Neuronal stem cell (in vitro differentiated cells): ENCODE data around the gene ZNF71.
A peak's percentile ranks its signal among the peaks of the same experiment; 100 is the strongest.

ENCODE experiments used
- DNase-seq: peaks from one replicate; pipeline ENCODE4 v3.0.0-alpha.2; 2013; ENCODE audit warnings: low spot score
- H2AFZ ChIP-seq: one replicate; pipeline ENCODE4 v1.6.1; 2013; ENCODE audit warnings: mild to moderate bottlenecking, low read length, inconsistent platforms
- H2AK5ac ChIP-seq: 2 replicates; pipeline ENCODE4 v1.6.1; 2013; ENCODE audit warnings: low read depth, mild to moderate bottlenecking, inconsistent platforms, low read length, moderate library complexity, mixed read lengths
- H2BK120ac ChIP-seq: 2 replicates; pipeline ENCODE4 v1.6.1; 2013; ENCODE audit warnings: low read depth, mild to moderate bottlenecking, inconsistent platforms, low read length, moderate library complexity, mixed read lengths
- H2BK12ac ChIP-seq: one replicate; pipeline ENCODE4 v1.6.1; 2013; ENCODE audit warnings: low read length, inconsistent platforms
- H2BK15ac ChIP-seq: 2 replicates; pipeline ENCODE4 v1.6.1; 2013; ENCODE audit warnings: mild to moderate bottlenecking, low read length, inconsistent platforms, mixed read lengths
- H2BK5ac ChIP-seq: one replicate; pipeline ENCODE4 v1.6.1; 2013; ENCODE audit warnings: inconsistent platforms, mild to moderate bottlenecking, low read length, moderate library complexity
- H3K14ac ChIP-seq: one replicate; pipeline ENCODE4 v1.6.1; 2013; ENCODE audit warnings: low read length, inconsistent platforms
- H3K18ac ChIP-seq: 2 replicates; pipeline ENCODE4 v1.6.1; 2013; ENCODE audit warnings: low read length, inconsistent platforms
- H3K23ac ChIP-seq: 2 replicates; pipeline ENCODE4 v1.6.1; 2013; ENCODE audit warnings: low read depth, mild to moderate bottlenecking, mixed read lengths, low read length, inconsistent platforms; ENCODE audit not compliant: poor library complexity
- H3K27ac ChIP-seq: replicated peaks from 3 replicates; pipeline ENCODE4 v1.5.1; 2013; ENCODE audit warnings: low read length, inconsistent platforms
- H3K27me3 ChIP-seq, 3 experiments: 2 replicates each; pipeline ENCODE4 v1.6.1; 2013; ENCODE audit warnings: low read length in 3 of 3, mild to moderate bottlenecking in 2 of 3, inconsistent platforms in 1 of 3, low read depth in 1 of 3, mixed read lengths in 1 of 3, moderate library complexity in 1 of 3; ENCODE audit not compliant: control insufficient read depth in 3 of 3, insufficient read depth in 3 of 3
- H3K36me3 ChIP-seq, 2 donors: replicated peaks in 1 of 2; 2 replicates each; pipeline ENCODE4 v1.6.1; 2013; ENCODE audit warnings: low read length in 2 of 2; ENCODE audit not compliant: control insufficient read depth in 2 of 2, insufficient read depth in 2 of 2
- H3K4ac ChIP-seq: 2 replicates; pipeline ENCODE4 v1.6.1; 2013; ENCODE audit warnings: inconsistent platforms, mild to moderate bottlenecking, low read length, moderate library complexity
- H3K4me1 ChIP-seq, 2 donors: 1 replicate in 1 of 2; 2 replicates in 1 of 2; pipeline ENCODE4 v1.6.1; 2013; ENCODE audit warnings: low read length in 2 of 2, low read depth in 1 of 2; ENCODE audit not compliant: control insufficient read depth in 2 of 2, insufficient read depth in 1 of 2
- H3K4me2 ChIP-seq: one replicate; pipeline ENCODE4 v1.6.1; 2013; ENCODE audit warnings: mild to moderate bottlenecking, low read length, inconsistent platforms; ENCODE audit not compliant: insufficient read depth, poor library complexity, severe bottlenecking
- H3K4me3 ChIP-seq, 2 donors: 2 replicates each; pipeline ENCODE4 v1.5.1; 2013; ENCODE audit warnings: low read length in 2 of 2, mild to moderate bottlenecking in 2 of 2, inconsistent platforms in 1 of 2, moderate library complexity in 1 of 2
- H3K79me1 ChIP-seq: one replicate; pipeline ENCODE4 v1.6.1; 2013; ENCODE audit warnings: low read depth, mild to moderate bottlenecking, inconsistent platforms, low read length, moderate library complexity
- H3K9ac ChIP-seq: one replicate; pipeline ENCODE4 v1.6.1; 2013; ENCODE audit warnings: mild to moderate bottlenecking, low read depth, low read length, inconsistent platforms; ENCODE audit not compliant: poor library complexity
- H3K9me3 ChIP-seq, 2 donors: replicated peaks in 1 of 2; 2 replicates each; pipeline versions ENCODE3 to v1.6.1; 2013; ENCODE audit warnings: low read length in 2 of 2, mild to moderate bottlenecking in 2 of 2, inconsistent platforms in 1 of 2, low read depth in 1 of 2, mixed read lengths in 1 of 2, moderate library complexity in 1 of 2; ENCODE audit not compliant: control insufficient read depth in 2 of 2, insufficient read depth in 1 of 2
- H4K8ac ChIP-seq: one replicate; pipeline ENCODE4 v1.6.1; 2013; ENCODE audit warnings: low read depth, mild to moderate bottlenecking, inconsistent platforms, low read length, moderate library complexity
- H4K91ac ChIP-seq: one replicate; pipeline ENCODE4 v1.6.1; 2013; ENCODE audit warnings: low read length, low read depth, mild to moderate bottlenecking, inconsistent platforms; ENCODE audit not compliant: poor library complexity
- WGBS, 2 donors: extraction: QIAGEN DNeasy Blood & Tissue Kit; methylation state at CpG; one replicate each; pipeline ENCODE4 v1.1.7; 2013; ENCODE audit warnings: missing lambda C conversion rate in 2 of 2, mixed read lengths in 1 of 2; ENCODE audit not compliant: insufficient read length in 2 of 2, insufficient replicate concordance in 1 of 2; ENCODE audit errors: extremely low coverage in 2 of 2; 5-methylcytosine and 5-hydroxymethylcytosine counted together

Gene ZNF71

GRCh38 chr19:56619121-56619520 is 24.0 kb downstream of the ZNF71 start:
- no peak for DNase-seq
- Histone ChIP-seq H2BK5ac (no peak overlapping the region), H3K14ac (no peak overlapping the region), H3K18ac (no peak overlapping the region), H3K9me3 (peaks cover 22 to 98% of the 10 kb centered on the region in 2 donors), H3K27ac (no peak overlapping the region), H3K4ac (no peak overlapping the region), H2BK15ac (no peak overlapping the region), H2BK120ac (no peak overlapping the region), H3K27me3 (no peaks in the 10 kb centered on the region), H3K4me3 (no peak overlapping the region), H3K9ac (no peak overlapping the region), H4K8ac (no peak overlapping the region), H2BK12ac (no peak overlapping the region), H3K79me1 (peaks cover 14% of the 10 kb centered on the region), H3K23ac (no peak overlapping the region), H2AK5ac (no peak overlapping the region), H3K4me1 (no peaks in the 10 kb centered on the region), H3K4me2 (no peak overlapping the region), H4K91ac (no peak overlapping the region), H2AFZ (no peak overlapping the region), H3K36me3 (peaks cover 31 to 85% of the 10 kb centered on the region in 2 donors)
- 100% methylated on average over 1 of the region's 8 CpGs; no CpG with 5 or more reads in 1 of the 2 donors for WGBS, 2 donors

- no peak overlapping the region for H3K18ac ChIP-seq
- no peak overlapping the region for H3K23ac ChIP-seq
- peak overlapping the region; percentile 25 for H4K8ac ChIP-seq
- no peak for DNase-seq
- WGBS, 2 donors: no CpG with 5 or more reads among the region's 37 CpGs
- H3K9me3 ChIP-seq: peaks cover 22 to 86% of the 10 kb centered on the region in 2 donors
- H3K27me3 ChIP-seq: no peaks in the 10 kb centered on the region
- no peak overlapping the region for H2AFZ ChIP-seq
- H3K27ac ChIP-seq: no peak overlapping the region
- H3K4ac ChIP-seq: no peak overlapping the region
- no peak overlapping the region for H2AK5ac ChIP-seq
- peaks cover 39 to 77% of the 10 kb centered on the region in 2 donors for H3K36me3 ChIP-seq
- peak overlapping the region; percentile 50 for H3K9ac ChIP-seq
- peak overlapping the region; percentile 72 for H2BK5ac ChIP-seq
- H2BK15ac ChIP-seq: no peak overlapping the region
- no peak overlapping the region for H2BK12ac ChIP-seq
- H3K14ac ChIP-seq: no peak overlapping the region
- no peak overlapping the region for H4K91ac ChIP-seq
- no peak overlapping the region for H2BK120ac ChIP-seq
- H3K4me1 ChIP-seq: no peaks in the 10 kb centered on the region
- no peak overlapping the region for H3K4me3 ChIP-seq
- H3K79me1 ChIP-seq: peaks cover 11% of the 10 kb centered on the region
- H3K4me2 ChIP-seq: no peak overlapping the region
Measured at GRCh38 chr19:56622374-56622773, 27.3 kb downstream of the ZNF71 start.

DNA sequence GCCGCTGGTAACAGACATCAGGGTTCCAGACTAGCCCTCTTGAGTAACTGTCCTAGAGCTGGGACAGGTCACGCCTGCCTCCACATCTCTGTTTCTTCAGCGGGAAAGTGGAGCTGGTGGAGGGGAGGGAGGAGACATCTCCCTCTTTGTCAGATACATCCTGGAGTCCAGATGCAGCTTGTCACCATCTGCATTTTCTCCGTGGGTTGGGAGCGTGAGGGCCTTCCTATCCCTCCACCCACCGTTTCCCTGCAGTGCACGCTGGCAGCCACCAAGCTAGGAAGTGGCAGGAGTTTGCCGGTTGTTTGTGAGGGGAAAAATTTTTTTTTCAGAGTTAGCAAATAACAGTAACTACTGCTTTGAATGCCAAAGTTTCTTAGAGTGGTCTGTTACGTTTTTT is 27.9 kb downstream of the ZNF71 start:
- Histone ChIP-seq H3K9me3 (peaks cover 22 to 84% of the 10 kb centered on the region in 2 donors), H3K27me3 (no peaks in the 10 kb centered on the region), H3K79me1 (peaks cover 11% of the 10 kb centered on the region), H3K4me3 (no peak overlapping the region), H3K9ac (no peak overlapping the region), H3K18ac (no peak overlapping the region), H4K8ac (no peak overlapping the region), H3K23ac (no peak overlapping the region), H2AK5ac (no peak overlapping the region), H2AFZ (no peak overlapping the region), H3K36me3 (peaks cover 36 to 71% of the 10 kb centered on the region in 2 donors), H2BK5ac (peak overlapping the region; percentile 72), H2BK12ac (no peak overlapping the region), H3K4me1 (no peaks in the 10 kb centered on the region), H3K27ac (no peak overlapping the region), H2BK15ac (no peak overlapping the region), H3K14ac (no peak overlapping the region), H3K4me2 (no peak overlapping the region), H2BK120ac (no peak overlapping the region), H4K91ac (no peak overlapping the region), H3K4ac (no peak overlapping the region)
- no CpG with 5 or more reads among the region's 9 CpGs for WGBS, 2 donors
- DNase-seq: no peak

DNA sequence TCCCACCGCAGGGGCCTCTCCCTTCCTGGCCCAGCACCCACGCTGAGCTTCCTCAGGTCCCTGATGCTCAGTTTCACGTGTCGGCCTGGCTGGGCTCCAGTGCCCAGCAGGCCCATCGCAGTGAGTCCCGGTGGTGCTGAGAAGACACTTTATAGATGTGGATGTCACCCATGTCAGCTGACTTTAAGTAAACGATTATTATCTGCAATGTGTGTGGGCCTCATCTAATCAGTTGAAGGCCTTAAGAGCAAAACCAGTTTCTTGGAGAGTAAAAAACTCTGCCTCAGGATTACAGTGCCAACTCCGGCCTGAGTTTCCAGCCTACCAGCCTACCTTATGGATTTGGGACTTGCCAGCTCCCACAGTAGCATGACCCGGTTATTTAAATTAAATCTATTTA is 30.6 kb downstream of the ZNF71 start:
- H3K4me2 ChIP-seq: no peak overlapping the region
- no peak overlapping the region for H2BK120ac ChIP-seq
- H3K4me3 ChIP-seq: no peak overlapping the region
- H4K91ac ChIP-seq: no peak overlapping the region
- H2BK5ac ChIP-seq: no peak overlapping the region
- no peak overlapping the region for H3K4ac ChIP-seq
- no peak overlapping the region for H3K27ac ChIP-seq
- H3K9ac ChIP-seq: no peak overlapping the region
- H2BK15ac ChIP-seq: no peak overlapping the region
- H3K4me1 ChIP-seq: no peaks in the 10 kb centered on the region
- no peak for DNase-seq
- H3K79me1 ChIP-seq: peaks cover 5% of the 10 kb centered on the region
- H3K9me3 ChIP-seq: peaks cover 36 to 69% of the 10 kb centered on the region in 2 donors
- H2AFZ ChIP-seq: no peak overlapping the region
- H3K14ac ChIP-seq: no peak overlapping the region
- no peaks in the 10 kb centered on the region for H3K27me3 ChIP-seq
- no CpG with 5 or more reads among the region's 9 CpGs for WGBS, 2 donors
- no peak overlapping the region for H3K23ac ChIP-seq
- H2AK5ac ChIP-seq: no peak overlapping the region
- peaks cover 33 to 51% of the 10 kb centered on the region in 2 donors for H3K36me3 ChIP-seq
- no peak overlapping the region for H2BK12ac ChIP-seq
- H3K18ac ChIP-seq: no peak overlapping the region
- H4K8ac ChIP-seq: no peak overlapping the region
